MG63 (cell line): ENCODE results near the gene KDM2B. TPM values are rescaled to one million over a fixed set of nuclear protein-coding genes. Genes with fewer than 3 reads are reported as not detected.

Experiments
- DNase-seq: peaks from one replicate; pipeline ENCODE4 v3.0.0-alpha.2; 2020
- H3K27me3 ChIP-seq: fragments of 250-450 bp; sonication (Bioruptor Pico); 2 replicates; pipeline ENCODE4 v1.5.1; 2020; ENCODE audit warnings: mild to moderate bottlenecking, moderate library complexity
- H3K36me3 ChIP-seq: fragments of 250-450 bp; sonication (Bioruptor Pico); 2 replicates; pipeline ENCODE4 v1.5.1; 2020; ENCODE audit warnings: mild to moderate bottlenecking, moderate library complexity
- H3K4me3 ChIP-seq: fragments of 250-450 bp; sonication (Bioruptor Pico); 2 replicates; pipeline ENCODE4 v1.5.1; 2020; ENCODE audit warnings: mild to moderate bottlenecking, moderate library complexity
- H3K9me3 ChIP-seq: fragments of 250-450 bp; sonication (Bioruptor Pico); 2 replicates; pipeline ENCODE4 v1.5.1; 2020; ENCODE audit warnings: mild to moderate bottlenecking, moderate library complexity
- total RNA-seq: library from RNA; depleted of rRNA; stranded (reverse); fragments of >200 nt; shearing (Covaris generic); gene quantifications from 2 replicates; pipeline ENCODE4 v1.2.3, GENCODE V29; 2014; ENCODE audit warnings: low replicate concordance

KDM2B gene
- total RNA-seq, 1 experiment from 2014 or later, result 30.1 TPM

- H3K27me3 ChIP-seq, result no peaks in the 10 kb centered on the region
- no peaks in the 10 kb centered on the region for H3K36me3 ChIP-seq
- no peaks in the 10 kb centered on the region for H3K9me3 ChIP-seq
- H3K4me3 ChIP-seq, result no peak overlapping the region
- DNase-seq, result no peak
Measured at GRCh38 chr12:121523741-121524140, 57.1 kb downstream of the KDM2B start.

GRCh38 chr12:121522971-121523370 lies 57.9 kb downstream of the KDM2B start:
- Histone ChIP-seq H3K36me3 (no peaks in the 10 kb centered on the region), H3K4me3 (no peak overlapping the region), H3K27me3 (no peaks in the 10 kb centered on the region), H3K9me3 (no peaks in the 10 kb centered on the region)
- DNase-seq, result no peak

- H3K36me3 ChIP-seq, result no peaks in the 10 kb centered on the region
- H3K4me3 ChIP-seq, result no peak overlapping the region
- no peaks in the 10 kb centered on the region for H3K27me3 ChIP-seq
- no peaks in the 10 kb centered on the region for H3K9me3 ChIP-seq
- no peak for DNase-seq
Measured at GRCh38 chr12:121520586-121521086, 60.2 kb downstream of the KDM2B start.

- no peaks in the 10 kb centered on the region for H3K36me3 ChIP-seq
- no peaks in the 10 kb centered on the region for H3K27me3 ChIP-seq
- H3K9me3 ChIP-seq, result no peaks in the 10 kb centered on the region
- H3K4me3 ChIP-seq, result no peak overlapping the region
- DNase-seq, result no peak
Measured at GRCh38 chr12:121520119-121520518, 60.7 kb downstream of the KDM2B start.

GRCh38 chr12:121519227-121519626 lies 61.6 kb downstream of the KDM2B start:
- DNase-seq, result no peak
- Histone ChIP-seq H3K9me3 (no peaks in the 10 kb centered on the region), H3K4me3 (no peak overlapping the region), H3K27me3 (no peaks in the 10 kb centered on the region), H3K36me3 (no peaks in the 10 kb centered on the region)

GRCh38 chr12:121518656-121519055 lies 62.2 kb downstream of the KDM2B start:
- no peaks in the 10 kb centered on the region for H3K27me3 ChIP-seq
- H3K9me3 ChIP-seq, result no peaks in the 10 kb centered on the region
- no peak for DNase-seq
- H3K36me3 ChIP-seq, result no peaks in the 10 kb centered on the region
- no peak overlapping the region for H3K4me3 ChIP-seq

- no peak for DNase-seq
- H3K27me3 ChIP-seq, result no peaks in the 10 kb centered on the region
- no peaks in the 10 kb centered on the region for H3K36me3 ChIP-seq
- no peak overlapping the region for H3K4me3 ChIP-seq
- H3K9me3 ChIP-seq, result no peaks in the 10 kb centered on the region
Measured at GRCh38 chr12:121516437-121517011, 64.3 kb downstream of the KDM2B start.

- Histone ChIP-seq H3K4me3 (no peak overlapping the region), H3K36me3 (no peaks in the 10 kb centered on the region), H3K9me3 (no peaks in the 10 kb centered on the region), H3K27me3 (no peaks in the 10 kb centered on the region)
- no peak for DNase-seq
Measured at GRCh38 chr12:121515615-121516014, 65.2 kb downstream of the KDM2B start.

- Histone ChIP-seq H3K27me3 (no peaks in the 10 kb centered on the region), H3K36me3 (no peaks in the 10 kb centered on the region), H3K9me3 (no peaks in the 10 kb centered on the region), H3K4me3 (no peak overlapping the region)
- DNase-seq, result no peak
Measured at GRCh38 chr12:121514184-121514742, 66.6 kb downstream of the KDM2B start.

GRCh38 chr12:121513464-121514183 lies 67.2 kb downstream of the KDM2B start:
- Histone ChIP-seq H3K4me3 (no peak overlapping the region), H3K36me3 (no peaks in the 10 kb centered on the region), H3K9me3 (no peaks in the 10 kb centered on the region), H3K27me3 (no peaks in the 10 kb centered on the region)
- peak; percentile 53 for DNase-seq

GRCh38 chr12:121512561-121512960 lies 68.3 kb downstream of the KDM2B start:
- no peaks in the 10 kb centered on the region for H3K36me3 ChIP-seq
- H3K27me3 ChIP-seq, result no peaks in the 10 kb centered on the region
- no peaks in the 10 kb centered on the region for H3K9me3 ChIP-seq
- no peak for DNase-seq
- H3K4me3 ChIP-seq, result no peak overlapping the region

GRCh38 chr12:121511916-121512315 lies 68.9 kb downstream of the KDM2B start:
- no peak for DNase-seq
- Histone ChIP-seq H3K36me3 (no peaks in the 10 kb centered on the region), H3K4me3 (no peak overlapping the region), H3K27me3 (no peaks in the 10 kb centered on the region), H3K9me3 (no peaks in the 10 kb centered on the region)

GRCh38 chr12:121509339-121509738 lies 71.5 kb downstream of the KDM2B start:
- Histone ChIP-seq H3K4me3 (no peak overlapping the region), H3K9me3 (no peaks in the 10 kb centered on the region), H3K27me3 (no peaks in the 10 kb centered on the region), H3K36me3 (no peaks in the 10 kb centered on the region)
- DNase-seq, result no peak

GRCh38 chr12:121508533-121508932 lies 72.3 kb downstream of the KDM2B start:
- Histone ChIP-seq H3K9me3 (no peaks in the 10 kb centered on the region), H3K36me3 (no peaks in the 10 kb centered on the region), H3K27me3 (no peaks in the 10 kb centered on the region), H3K4me3 (no peak overlapping the region)
- DNase-seq, result no peak

- Histone ChIP-seq H3K4me3 (no peak overlapping the region), H3K36me3 (no peaks in the 10 kb centered on the region), H3K27me3 (no peaks in the 10 kb centered on the region), H3K9me3 (no peaks in the 10 kb centered on the region)
- DNase-seq, result no peak
Measured at GRCh38 chr12:121507984-121508383, 72.8 kb downstream of the KDM2B start.

- Histone ChIP-seq H3K4me3 (no peak overlapping the region), H3K36me3 (no peaks in the 10 kb centered on the region), H3K9me3 (no peaks in the 10 kb centered on the region), H3K27me3 (no peaks in the 10 kb centered on the region)
- DNase-seq, result no peak
Measured at GRCh38 chr12:121507245-121507644, 73.6 kb downstream of the KDM2B start.

GRCh38 chr12:121505513-121505912 lies 75.3 kb downstream of the KDM2B start:
- H3K27me3 ChIP-seq, result no peaks in the 10 kb centered on the region
- no peaks in the 10 kb centered on the region for H3K9me3 ChIP-seq
- H3K4me3 ChIP-seq, result no peak overlapping the region
- peak; percentile 10 for DNase-seq
- H3K36me3 ChIP-seq, result no peaks in the 10 kb centered on the region

- H3K27me3 ChIP-seq, result no peaks in the 10 kb centered on the region
- no peak overlapping the region for H3K4me3 ChIP-seq
- no peaks in the 10 kb centered on the region for H3K9me3 ChIP-seq
- no peak for DNase-seq
- H3K36me3 ChIP-seq, result no peaks in the 10 kb centered on the region
Measured at GRCh38 chr12:121504505-121504904, 76.3 kb downstream of the KDM2B start.
